ENCODE results near the gene GRIN1.
"Not testable (repeated sequence)": the region's sequence is repeated elsewhere in the genome, so short reads cannot be mapped to it uniquely, and the experiment has no call there.

- TF ChIP-seq CTCF, EP300 (IDR thresholded peaks at IDR 0.05): not testable (repeated sequence)
These were observed 16.8 kb upstream of the GRIN1 start for GRCh38 chr9:137121927-137122795.

Measured in esophagus muscularis mucosa (tissue), 3 donors.